Panc1 (cell line): ENCODE measurements around the gene VKORC1. TPM values are rescaled to one million over a fixed set of nuclear protein-coding genes. Genes with fewer than 3 reads are reported as not detected.
"Not testable (repeated sequence)": the region's sequence is repeated elsewhere in the genome, so short reads cannot be mapped to it uniquely, and the experiment has no call there.

Experiments used
- ATAC-seq: fragments of 200-7000 bp; cut with Tn5 transposase; 2 replicates; pipeline ENCODE4 v1.9.1; 2020; ENCODE audit warnings: mild to moderate bottlenecking, moderate library complexity
- BruUV-seq: library from RNA; stranded (reverse); fragments of 400-500 nt; replicated peaks from 2 replicates; lab custom pipeline; 2021; lab: Mats Ljungman, UMichigan
- CTCF ChIA-PET: fragments of 300-600 bp; sonication (Branson Sonifier 250); formaldehyde crosslinking; loops from one replicate; lab custom pipeline; 2022; ENCODE audit warnings: antibody characterized with exemption; lab: Charles Lee
- POLR2A ChIA-PET: fragments of 300-600 bp; sonication (Branson Sonifier 250); formaldehyde crosslinking; loops from one replicate; lab custom pipeline; 2022; ENCODE audit warnings: antibody characterized with exemption; lab: Charles Lee
- DNase-seq: peaks from one replicate; pipeline ENCODE4 v3.0.0-alpha.2; 2010; ENCODE audit warnings: low read depth, low spot score
- H3K27ac ChIP-seq: 2 replicates; pipeline ENCODE4 v1.5.1; 2011; ENCODE audit warnings: mild to moderate bottlenecking, low read length, inconsistent platforms
- H3K27me3 ChIP-seq: fragments of 200-500 bp; sonication (Bioruptor generic); 2 replicates; pipeline ENCODE4 v1.6.0; 2014; ENCODE audit warnings: low read length, inconsistent platforms; ENCODE audit not compliant: control insufficient read depth, insufficient read depth
- H3K36me3 ChIP-seq: fragments of 200-500 bp; sonication (Bioruptor generic); 2 replicates; pipeline ENCODE4 v1.5.1; 2014; ENCODE audit warnings: inconsistent platforms, mild to moderate bottlenecking, low read length, moderate library complexity; ENCODE audit not compliant: control insufficient read depth, insufficient read depth
- H3K4me1 ChIP-seq: 2 replicates; pipeline ENCODE4 v1.5.1; 2011; ENCODE audit warnings: inconsistent platforms, mild to moderate bottlenecking, low read length, moderate library complexity; ENCODE audit not compliant: control insufficient read depth, insufficient read depth
- H3K4me3 ChIP-seq, 2 experiments: 2 replicates each; pipeline ENCODE4 v1.5.1; 2011 to 2012; ENCODE audit warnings: low read depth in 2 of 2, low read length in 2 of 2, mild to moderate bottlenecking in 2 of 2, inconsistent platforms in 1 of 2, moderate library complexity in 1 of 2
- H3K9me3 ChIP-seq: fragments of 200-500 bp; sonication (Bioruptor generic); 2 replicates; pipeline ENCODE4 v1.5.1; 2014; ENCODE audit warnings: low read depth, mild to moderate bottlenecking, inconsistent platforms, low read length, moderate library complexity; ENCODE audit not compliant: control insufficient read depth, insufficient read depth
- CTCF ChIP-seq: fragments of 450-650 bp; IDR thresholded peaks from 2 replicates; pipeline ENCODE4 v1.5.1; 2017; ENCODE audit warnings: mild to moderate bottlenecking
- POLR2AphosphoS5 ChIP-seq: IDR thresholded peaks from 2 replicates; pipeline ENCODE4 v1.6.1; 2012; ENCODE audit warnings: mild to moderate bottlenecking, low read depth, low read length, moderate library complexity
- REST ChIP-seq, 2 experiments: IDR thresholded peaks; 2 replicates each; pipeline ENCODE4 v1.6.1; 2011 to 2012; ENCODE audit warnings: low read depth in 2 of 2, control low read depth in 1 of 2, low read length in 1 of 2, mild to moderate bottlenecking in 1 of 2, moderate library complexity in 1 of 2; ENCODE audit not compliant: insufficient read depth in 1 of 2
- SIN3A ChIP-seq: IDR thresholded peaks from 2 replicates; pipeline ENCODE4 v1.6.1; 2012; ENCODE audit warnings: low read depth, mild to moderate bottlenecking, low read length, moderate library complexity, borderline replicate concordance; ENCODE audit not compliant: insufficient read depth
- TCF7L2 ChIP-seq: IDR thresholded peaks from 2 replicates; pipeline ENCODE4 v1.6.1; 2011; ENCODE audit warnings: mild to moderate bottlenecking, low read depth, low read length, inconsistent platforms
- in situ Hi-C: cut with HindIII; loops from 2 replicates; pipeline ENCODE4 v1.10.0; 2016; ENCODE audit warnings: low sequenced_read_pairs, low pct_unique_long_range_greater_than_20kb
- intact Hi-C: fragments of 100-400 bp; cut with micrococcal nuclease; formaldehyde crosslinking; loops from one replicate; pipeline ENCODE4 v1.10.0; 2022; ENCODE audit not compliant: unreplicated experiment
- total RNA-seq: library from RNA; stranded (reverse); gene quantifications from one replicate; pipeline ENCODE4 v1.2.1, GENCODE V29; 2021; ENCODE audit not compliant: unreplicated experiment

VKORC1 gene
- total RNA-seq, 1 experiment from 2014 or later, result 109 TPM

GRCh38 chr16:31100876-31101641, 6.5 kb upstream of the VKORC1 start:
- intact Hi-C loops, H3K36me3 ChIP-seq, ATAC-seq, H3K9me3 ChIP-seq, H3K4me1 ChIP-seq, H3K27ac ChIP-seq, DNase-seq, in situ Hi-C loops, H3K4me3 ChIP-seq, BruUV-seq, H3K27me3 ChIP-seq: not testable (repeated sequence)
- CTCF ChIA-PET, result interaction anchor here (0.6 to 1.0 kb wide), 2 partner anchors 106 to 232 kb away, joined by 3 to 4 read pairs; no protein-coding TSS in a partner anchor
- POLR2A ChIA-PET, result interaction anchor here (0.7 to 1.0 kb wide), 2 partner anchors 16 to 683 kb away, joined by 10 to 11 read pairs; partner anchors contain the start of gene KAT8

- no TSS peak for BruUV-seq
- no peaks in the 10 kb centered on the region for H3K36me3 ChIP-seq
- in situ Hi-C loops (no loop called here), intact Hi-C loops (loop anchor here (5.0 to 10.0 kb wide), 3 partner anchors 65 to 148 kb away; partner anchors contain the start of genes HSD3B7 and STX4)
- no peak overlapping the region for H3K27ac ChIP-seq
- TF ChIP-seq SIN3A (no peak), CTCF (no peak), REST (IDR thresholded peaks at IDR 0.05; ENCODE audit: insufficient read depth in 1 of 2, low read depth in 2 of 2, low read length in 1 of 2) (no peak), TCF7L2 (no peak), POLR2AphosphoS5 (no peak)
- CTCF ChIA-PET, result interaction anchor here (1.0 kb wide), 1 partner anchor 233 kb away, joined by 3 read pairs; no protein-coding TSS in a partner anchor
- H3K4me1 ChIP-seq, result peaks cover 3% of the 10 kb centered on the region; the same call in 1 of the 2 replicates
- ATAC-seq (no peak), DNase-seq (no peak)
- POLR2A ChIA-PET, result interaction anchor here (1.0 kb wide), 1 partner anchor 17 kb away, joined by 10 read pairs; the partner anchor contains the start of gene KAT8
- no peaks in the 10 kb centered on the region for H3K9me3 ChIP-seq
- H3K4me3 ChIP-seq, result no peak overlapping the region
- H3K27me3 ChIP-seq, result no peaks in the 10 kb centered on the region
Measured at GRCh38 chr16:31099860-31100638, 5.5 kb upstream of the VKORC1 start.
